WTC11 (cell line): ENCODE data around the gene AP3D1. TPM values are rescaled to one million over a fixed set of nuclear protein-coding genes. Genes with fewer than 3 reads are reported as not detected.
A peak's percentile ranks its signal among the peaks of the same experiment; 100 is the strongest.

Experiments used
- ATAC-seq: fragments of 200-7000 bp; cut with Tn5 transposase; 2 replicates; pipeline ENCODE4 v1.10.0; 2021; ENCODE audit warnings: mild to moderate bottlenecking, moderate library complexity
- CTCF ChIA-PET: fragments of 300-600 bp; sonication (Branson Sonifier 250); formaldehyde crosslinking; loops from one replicate; lab custom pipeline; 2021; ENCODE audit warnings: antibody characterized with exemption; lab: Charles Lee
- POLR2A ChIA-PET: fragments of 350-600 bp; sonication (Branson Sonifier 250); formaldehyde crosslinking; loops from one replicate; lab custom pipeline; 2021; ENCODE audit warnings: antibody characterized with exemption; lab: Charles Lee
- DNase-seq: peaks from one replicate; pipeline ENCODE4 v3.0.0; 2021; ENCODE audit warnings: low spot score
- H3K27ac Mint-ChIP-seq: 2 replicates; pipeline ENCODE4 v1.8.0; 2021; ENCODE audit warnings: mixed read lengths
- H3K27me3 Mint-ChIP-seq: 2 replicates; pipeline ENCODE4 v1.8.0; 2021; ENCODE audit warnings: low read depth, mild to moderate bottlenecking, moderate library complexity, mixed read lengths
- H3K36me3 Mint-ChIP-seq: 2 replicates; pipeline ENCODE4 v1.8.0; 2021; ENCODE audit warnings: mixed read lengths
- H3K4me1 Mint-ChIP-seq: 2 replicates; pipeline ENCODE4 v1.8.0; 2022; ENCODE audit warnings: mixed read lengths
- H3K4me3 Mint-ChIP-seq: 2 replicates; pipeline ENCODE4 v1.8.0; 2021; ENCODE audit warnings: mild to moderate bottlenecking, moderate library complexity, mixed read lengths
- H3K9me3 Mint-ChIP-seq: 2 replicates; pipeline ENCODE4 v1.8.0; 2021; ENCODE audit warnings: mixed read lengths
- ATF1 ChIP-seq: sonication (generic); formaldehyde crosslinking; IDR thresholded peaks from 2 replicates; pipeline ENCODE4 v1.8.1; 2023; ENCODE audit warnings: mild to moderate bottlenecking, moderate library complexity, missing genetic modification reagents
- CDX4 ChIP-seq: fragments of 250-450 bp; sonication (Bioruptor Pico); IDR thresholded peaks from 2 replicates; pipeline ENCODE4 v1.9.0; 2021; ENCODE audit warnings: moderate library complexity, mild to moderate bottlenecking, inconsistent platforms, borderline replicate concordance
- FOXP4 ChIP-seq: sonication (generic); formaldehyde crosslinking; IDR thresholded peaks from 2 replicates; pipeline ENCODE4 v1.8.0; 2022; ENCODE audit warnings: mild to moderate bottlenecking, missing genetic modification reagents
- GTF2I ChIP-seq: fragments of 250-450 bp; sonication (Bioruptor Pico); conservative IDR thresholded peaks from 2 replicates; pipeline ENCODE4 v1.4.0; 2021; ENCODE audit warnings: mild to moderate bottlenecking
- KAT7 ChIP-seq: sonication (generic); formaldehyde crosslinking; IDR thresholded peaks from 2 replicates; pipeline ENCODE4 v1.8.1; 2023; ENCODE audit warnings: missing genetic modification reagents, mild to moderate bottlenecking, borderline replicate concordance
- MYBL2 ChIP-seq: sonication (generic); formaldehyde crosslinking; IDR thresholded peaks from 2 replicates; pipeline ENCODE4 v1.8.1; 2023; ENCODE audit warnings: mild to moderate bottlenecking, moderate library complexity, missing genetic modification reagents
- NFYB ChIP-seq: sonication (generic); formaldehyde crosslinking; conservative IDR thresholded peaks from 2 replicates; pipeline ENCODE4 v1.8.0; 2022; ENCODE audit warnings: low read depth, missing genetic modification reagents
- SMAD3 ChIP-seq: sonication (generic); formaldehyde crosslinking; IDR thresholded peaks from 2 replicates; pipeline ENCODE4 v1.8.0; 2022; ENCODE audit warnings: missing genetic modification reagents, mild to moderate bottlenecking, borderline replicate concordance
- ZNF121 ChIP-seq: sonication (generic); formaldehyde crosslinking; IDR thresholded peaks from 2 replicates; pipeline ENCODE4 v1.8.0; 2023; ENCODE audit warnings: missing genetic modification reagents
- ZNF219 ChIP-seq: sonication (generic); formaldehyde crosslinking; IDR thresholded peaks from 2 replicates; pipeline ENCODE4 v1.8.0; 2023; ENCODE audit warnings: missing genetic modification reagents, mild to moderate bottlenecking, borderline replicate concordance
- ZNF232 ChIP-seq: sonication (generic); formaldehyde crosslinking; IDR thresholded peaks from 2 replicates; pipeline ENCODE4 v1.8.0; 2022; ENCODE audit warnings: mild to moderate bottlenecking, missing genetic modification reagents
- ZNF532 ChIP-seq: fragments of 250-450 bp; sonication (Bioruptor Pico); IDR thresholded peaks from 2 replicates; pipeline ENCODE4 v1.9.0; 2021; ENCODE audit warnings: mild to moderate bottlenecking, borderline replicate concordance
- total RNA-seq: library from RNA; stranded (reverse); gene quantifications from 3 replicates; pipeline ENCODE4 v1.2.3, GENCODE V29; 2021
- TF ChIP-seq, protein P1 (sequence below): fragments of 250-450 bp; sonication (Bioruptor Pico); IDR thresholded peaks from 2 replicates; pipeline ENCODE4 v1.9.0; 2021; ENCODE audit warnings: mild to moderate bottlenecking

AP3D1 gene
- total RNA-seq, 1 experiment from 2014 or later, result 190 TPM

GRCh38 chr19:2145831-2146241 lies 5.5 kb downstream of the AP3D1 start (continued):
- no peak for TF ChIP-seq FOXP4 (CRISPR knock-in tag)
- no peak for TF ChIP-seq NFYB (CRISPR knock-in tag)
- TF ChIP-seq SMAD3, result no peak
- no peak for TF ChIP-seq ZNF232 (CRISPR knock-in tag)

- H3K27ac Mint-ChIP-seq, result peak overlapping the region; percentile 49; the same call in 1 of the 2 replicates
- no peak for DNase-seq
- POLR2A ChIA-PET, result no interaction called here
- TF ChIP-seq ZNF219 (CRISPR knock-in tag), result no peak
- TF ChIP-seq KAT7 (CRISPR knock-in tag), result no peak
- TF ChIP-seq MYBL2 (CRISPR knock-in tag), result no peak
- TF ChIP-seq CDX4 (CRISPR knock-in tag), result no peak
- TF ChIP-seq ZNF532 (CRISPR knock-in tag), result no peak
- no peak for TF ChIP-seq ATF1 (CRISPR knock-in tag)
- TF ChIP-seq GTF2I (CRISPR knock-in tag), result no peak
- no peak for TF ChIP-seq ZNF121 (CRISPR knock-in tag)
- no peaks in the 10 kb centered on the region for H3K27me3 Mint-ChIP-seq
- H3K9me3 Mint-ChIP-seq, result no peaks in the 10 kb centered on the region
- peaks cover 10% of the 10 kb centered on the region for H3K36me3 Mint-ChIP-seq
- no peak for ATAC-seq
- H3K4me3 Mint-ChIP-seq, result no peak overlapping the region
- H3K4me1 Mint-ChIP-seq, result peaks cover 15% of the 10 kb centered on the region
- CTCF ChIA-PET, result interaction anchor here (0.6 to 1.3 kb wide), 3 partner anchors 118 to 1287 kb away, joined by 3 to 5 read pairs (median 4); no protein-coding TSS in a partner anchor
Measured at GRCh38 chr19:2144190-2144589, 7.2 kb downstream of the AP3D1 start.

- TF ChIP-seq ZNF121 (CRISPR knock-in tag) (peak; percentile 90), ZNF532 (CRISPR knock-in tag) (no peak)
- TF ChIP-seq, protein P1, sequence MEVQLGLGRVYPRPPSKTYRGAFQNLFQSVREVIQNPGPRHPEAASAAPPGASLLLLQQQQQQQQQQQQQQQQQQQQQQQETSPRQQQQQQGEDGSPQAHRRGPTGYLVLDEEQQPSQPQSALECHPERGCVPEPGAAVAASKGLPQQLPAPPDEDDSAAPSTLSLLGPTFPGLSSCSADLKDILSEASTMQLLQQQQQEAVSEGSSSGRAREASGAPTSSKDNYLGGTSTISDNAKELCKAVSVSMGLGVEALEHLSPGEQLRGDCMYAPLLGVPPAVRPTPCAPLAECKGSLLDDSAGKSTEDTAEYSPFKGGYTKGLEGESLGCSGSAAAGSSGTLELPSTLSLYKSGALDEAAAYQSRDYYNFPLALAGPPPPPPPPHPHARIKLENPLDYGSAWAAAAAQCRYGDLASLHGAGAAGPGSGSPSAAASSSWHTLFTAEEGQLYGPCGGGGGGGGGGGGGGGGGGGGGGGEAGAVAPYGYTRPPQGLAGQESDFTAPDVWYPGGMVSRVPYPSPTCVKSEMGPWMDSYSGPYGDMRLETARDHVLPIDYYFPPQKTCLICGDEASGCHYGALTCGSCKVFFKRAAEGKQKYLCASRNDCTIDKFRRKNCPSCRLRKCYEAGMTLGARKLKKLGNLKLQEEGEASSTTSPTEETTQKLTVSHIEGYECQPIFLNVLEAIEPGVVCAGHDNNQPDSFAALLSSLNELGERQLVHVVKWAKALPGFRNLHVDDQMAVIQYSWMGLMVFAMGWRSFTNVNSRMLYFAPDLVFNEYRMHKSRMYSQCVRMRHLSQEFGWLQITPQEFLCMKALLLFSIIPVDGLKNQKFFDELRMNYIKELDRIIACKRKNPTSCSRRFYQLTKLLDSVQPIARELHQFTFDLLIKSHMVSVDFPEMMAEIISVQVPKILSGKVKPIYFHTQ, result no peak
- Mint-ChIP-seq H3K27ac (no peak overlapping the region), H3K27me3 (no peaks in the 10 kb centered on the region), H3K4me1 (peaks cover 5% of the 10 kb centered on the region), H3K9me3 (no peaks in the 10 kb centered on the region), H3K4me3 (no peak overlapping the region), H3K36me3 (peaks cover 21% of the 10 kb centered on the region)
- POLR2A ChIA-PET, result interaction anchor here (0.6 kb wide), 2 partner anchors 126 to 756 kb away, joined by 3 read pairs; no protein-coding TSS in a partner anchor
- DNase-seq, result no peak
- ATAC-seq, result no peak
- CTCF ChIA-PET, result interaction anchor here (0.5 kb wide), 1 partner anchor 123 kb away, joined by 6 read pairs; no protein-coding TSS in a partner anchor
Measured at GRCh38 chr19:2142173-2142829, 9.1 kb downstream of the AP3D1 start.
